ENCODE data around the gene PLA2G4D. TPM values are rescaled to one million over a fixed set of nuclear protein-coding genes. Genes with fewer than 3 reads are reported as not detected.

PLA2G4D gene
- total RNA-seq, 4 donors from 2014 or later, result not detected

- Histone ChIP-seq H3K27ac (no peak overlapping the region), H3K9me3 (no peaks in the 10 kb centered on the region), H3K27me3 (no peaks in the 10 kb centered on the region), H3K36me3 (no peaks in the 10 kb centered on the region), H3K4me1 (peaks cover 0 to 9% (median 0%) of the 10 kb centered on the region in 4 donors), H3K4me3 (no peak overlapping the region)
- DNase-seq, result no peak
- TF ChIP-seq POLR2A (IDR thresholded peaks at IDR 0.05) (no peak), CTCF (IDR thresholded peaks at IDR 0.05) (no peak)
Measured at GRCh38 chr15:42079401-42079908, 14.9 kb downstream of the PLA2G4D start.

- H3K9me3 ChIP-seq, result no peaks in the 10 kb centered on the region
- DNase-seq, result no peak
- H3K4me3 ChIP-seq, result no peak overlapping the region
- TF ChIP-seq CTCF (IDR thresholded peaks at IDR 0.05) (no peak), POLR2A (IDR thresholded peaks at IDR 0.05) (no peak)
- no peaks in the 10 kb centered on the region for H3K27me3 ChIP-seq
- H3K27ac ChIP-seq, result no peak overlapping the region
- no peaks in the 10 kb centered on the region for H3K36me3 ChIP-seq
- H3K4me1 ChIP-seq, result peaks cover 0 to 3% (median 0%) of the 10 kb centered on the region in 4 donors
Measured at GRCh38 chr15:42078903-42079302, 15.5 kb downstream of the PLA2G4D start.

- DNase-seq, result peak in 1 of 3 donors; percentile 3
- no peaks in the 10 kb centered on the region for H3K36me3 ChIP-seq
- H3K4me3 ChIP-seq, result no peak overlapping the region
- H3K27me3 ChIP-seq, result no peaks in the 10 kb centered on the region
- no peak overlapping the region for H3K27ac ChIP-seq
- TF ChIP-seq POLR2A (IDR thresholded peaks at IDR 0.05) (no peak), CTCF (IDR thresholded peaks at IDR 0.05) (no peak)
- H3K9me3 ChIP-seq, result no peaks in the 10 kb centered on the region
- H3K4me1 ChIP-seq, result no peaks in the 10 kb centered on the region
Measured at GRCh38 chr15:42077689-42078088, 16.7 kb downstream of the PLA2G4D start.

GRCh38 chr15:42073418-42073817, 20.9 kb downstream of the PLA2G4D start:
- Histone ChIP-seq H3K36me3 (no peaks in the 10 kb centered on the region), H3K27ac (no peak overlapping the region), H3K9me3 (no peaks in the 10 kb centered on the region), H3K4me3 (no peak overlapping the region), H3K4me1 (no peaks in the 10 kb centered on the region), H3K27me3 (no peaks in the 10 kb centered on the region)
- DNase-seq, result no peak
- TF ChIP-seq CTCF (IDR thresholded peaks at IDR 0.05), result no peak
- TF ChIP-seq POLR2A (IDR thresholded peaks at IDR 0.05), result no peak

- no peak overlapping the region for H3K27ac ChIP-seq
- no peak for TF ChIP-seq POLR2A (IDR thresholded peaks at IDR 0.05)
- no peak for TF ChIP-seq CTCF (IDR thresholded peaks at IDR 0.05)
- no peaks in the 10 kb centered on the region for H3K4me1 ChIP-seq
- no peak overlapping the region for H3K4me3 ChIP-seq
- no peaks in the 10 kb centered on the region for H3K27me3 ChIP-seq
- H3K36me3 ChIP-seq, result no peaks in the 10 kb centered on the region
- DNase-seq, result peak in 1 of 3 donors; percentile 4
- H3K9me3 ChIP-seq, result no peaks in the 10 kb centered on the region
Measured at GRCh38 chr15:42072141-42072685, 22.1 kb downstream of the PLA2G4D start.
